CD14-positive monocyte (primary cell): ENCODE results near the gene PLCL2. TPM values are rescaled to one million over a fixed set of nuclear protein-coding genes. Genes with fewer than 3 reads are reported as not detected.

Experiments used
- DNase-seq, 3 donors: peaks; one replicate each; pipeline ENCODE4 v3.0.0-alpha.2; 2011 to 2022
- H2AFZ ChIP-seq: 2 replicates; pipeline ENCODE4 v1.6.0; 2012; ENCODE audit warnings: mild to moderate bottlenecking, low read depth, low read length, inconsistent platforms; ENCODE audit not compliant: insufficient read depth, poor library complexity, severe bottlenecking
- H3K27ac ChIP-seq, 2 donors: 1 replicate in 1 of 2; 2 replicates in 1 of 2; pipeline ENCODE4 v1.5.1; 2012 to 2013; ENCODE audit warnings: low read length in 2 of 2, control low read depth in 1 of 2, inconsistent platforms in 1 of 2, low read depth in 1 of 2, mild to moderate bottlenecking in 1 of 2
- H3K27me3 ChIP-seq, 2 donors: one replicate each; pipeline versions ENCODE4 v1.6.0 to v1.6.1; 2011 to 2013; ENCODE audit warnings: low read length in 2 of 2; ENCODE audit not compliant: control insufficient read depth in 2 of 2, insufficient read depth in 2 of 2
- H3K36me3 ChIP-seq, 2 donors: replicated peaks in 1 of 2; 1 replicate in 1 of 2; 2 replicates in 1 of 2; pipeline versions ENCODE4 v1.5.1 to v1.6.1; 2012 to 2013; ENCODE audit warnings: low read length in 2 of 2, control low read depth in 1 of 2, inconsistent platforms in 1 of 2, mild to moderate bottlenecking in 1 of 2; ENCODE audit not compliant: insufficient read depth in 2 of 2, control insufficient read depth in 1 of 2
- H3K4me1 ChIP-seq, 2 donors: 1 replicate in 1 of 2; 2 replicates in 1 of 2; pipeline versions ENCODE4 v1.5.1 to v1.6.1; 2012 to 2013; ENCODE audit warnings: low read length in 2 of 2, control low read depth in 1 of 2, inconsistent platforms in 1 of 2, mild to moderate bottlenecking in 1 of 2, moderate library complexity in 1 of 2; ENCODE audit not compliant: insufficient read depth in 2 of 2, control insufficient read depth in 1 of 2
- H3K4me2 ChIP-seq: replicated peaks from 2 replicates; pipeline ENCODE3; 2012; ENCODE audit warnings: low read length, moderate library complexity, mild to moderate bottlenecking; ENCODE audit not compliant: poor library complexity, severe bottlenecking; ENCODE audit errors: extremely low read depth
- H3K4me3 ChIP-seq, 3 experiments: fragments of 200-600 bp in 1 of 3; sonication (generic) in 1 of 3; replicated peaks in 1 of 3; 1 replicate in 2 of 3; 2 replicates in 1 of 3; pipeline ENCODE4 v1.5.1; 2011 to 2013; ENCODE audit warnings: low read length in 3 of 3, mild to moderate bottlenecking in 3 of 3, control low read depth in 2 of 3, low read depth in 2 of 3, inconsistent platforms in 1 of 3, moderate library complexity in 1 of 3
- H3K79me2 ChIP-seq: 2 replicates; pipeline ENCODE4 v1.6.0; 2012; ENCODE audit warnings: mild to moderate bottlenecking, control low read depth, inconsistent platforms, low read length, moderate library complexity; ENCODE audit not compliant: insufficient read depth
- H3K9ac ChIP-seq: 2 replicates; pipeline ENCODE4 v1.6.0; 2017; ENCODE audit warnings: low read length, mild to moderate bottlenecking; ENCODE audit not compliant: insufficient read depth, poor library complexity, severe bottlenecking
- H3K9me3 ChIP-seq, 2 donors: replicated peaks in 1 of 2; 1 replicate in 1 of 2; 2 replicates in 1 of 2; pipeline versions ENCODE4 v1.5.1 to v1.6.1; 2012 to 2013; ENCODE audit warnings: low read length in 2 of 2, control low read depth in 1 of 2; ENCODE audit not compliant: control insufficient read depth in 1 of 2, insufficient read depth in 1 of 2
- H4K20me1 ChIP-seq: 2 replicates; pipeline ENCODE4 v1.6.0; 2012; ENCODE audit warnings: mild to moderate bottlenecking, low read length, control low read depth, moderate library complexity; ENCODE audit not compliant: insufficient read depth
- H3K27ac Mint-ChIP-seq, 7 donors: one replicate each; pipeline ENCODE4 v1.8.0; 2020; ENCODE audit warnings: mild to moderate bottlenecking in 7 of 7, mixed read lengths in 7 of 7, moderate library complexity in 6 of 7, inconsistent platforms in 2 of 7
- H3K27me3 Mint-ChIP-seq, 3 donors: one replicate each; pipeline ENCODE4 v1.8.0; 2021 to 2022; ENCODE audit warnings: low read depth in 3 of 3, mild to moderate bottlenecking in 3 of 3, mixed read lengths in 3 of 3, moderate library complexity in 3 of 3, inconsistent platforms in 1 of 3
- H3K36me3 Mint-ChIP-seq, 2 donors: one replicate each; pipeline ENCODE4 v1.8.0; 2020; ENCODE audit warnings: mixed read lengths in 2 of 2, inconsistent platforms in 1 of 2, mild to moderate bottlenecking in 1 of 2
- H3K4me1 Mint-ChIP-seq: one replicate; pipeline ENCODE4 v1.8.0; 2020; ENCODE audit warnings: mild to moderate bottlenecking, mixed read lengths
- H3K4me3 Mint-ChIP-seq, 2 donors: one replicate each; pipeline ENCODE4 v1.8.0; 2020; ENCODE audit warnings: mild to moderate bottlenecking in 2 of 2, mixed read lengths in 2 of 2, moderate library complexity in 1 of 2
- H3K9me3 Mint-ChIP-seq, 7 donors: one replicate each; pipeline ENCODE4 v1.8.0; 2020 to 2022; ENCODE audit warnings: mixed read lengths in 7 of 7, mild to moderate bottlenecking in 6 of 7, moderate library complexity in 6 of 7, inconsistent platforms in 2 of 7
- CTCF ChIP-seq: fragments of 200-600 bp; IDR thresholded peaks from one replicate; pipeline ENCODE4 v1.8.0; 2022; ENCODE audit warnings: antibody characterized with exemption, mild to moderate bottlenecking
- WGBS: methylation state at CpG from one replicate; pipeline ENCODE4 v1.1.5; 2013; ENCODE audit warnings: missing lambda C conversion rate; ENCODE audit not compliant: insufficient coverage; 5-methylcytosine and 5-hydroxymethylcytosine counted together
- intact Hi-C, 2 donors: fragments of 100-400 bp; cut with micrococcal nuclease; formaldehyde crosslinking; loops; one replicate each; pipeline versions ENCODE4 v1.15.0 to v1.15.1; 2023
- polyA plus RNA-seq, 3 donors: library from polyadenylated mRNA; depleted of rRNA in 1 of 3; unstranded in 2 of 3; stranded (reverse) in 1 of 3; fragments of 300-500 nt in 2 of 3; fragments of >200 nt in 1 of 3; fragmentation: Illumina TruSeq in 2 of 3; gene quantifications; 1 replicate in 2 of 3; 2 replicates in 1 of 3; pipeline ENCODE4 v1.2.3, GENCODE V29; 2012 to 2021

Gene PLCL2
- polyA plus RNA-seq, 3 donors, result 18.8 to 32.5 (median 26.8) TPM

- Histone ChIP-seq H3K4me3 (no peak overlapping the region), H3K4me1 (no peaks in the 10 kb centered on the region), H3K36me3 (peaks cover 56 to 98% of the 10 kb centered on the region in 2 donors), H4K20me1 (peaks cover 52% of the 10 kb centered on the region), H3K9me3 (no peaks in the 10 kb centered on the region), H3K4me2 (no peak overlapping the region), H2AFZ (no peak overlapping the region), H3K79me2 (no peaks in the 10 kb centered on the region), H3K27ac (no peak overlapping the region), H3K9ac (no peak overlapping the region), H3K27me3 (no peaks in the 10 kb centered on the region)
- Mint-ChIP-seq H3K27me3 (no peaks in the 10 kb centered on the region), H3K36me3 (peaks cover 80 to 90% of the 10 kb centered on the region in 2 donors), H3K4me3 (no peak overlapping the region), H3K9me3 (peaks cover 0 to 3% (median 0%) of the 10 kb centered on the region in 7 donors), H3K4me1 (peaks cover 8% of the 10 kb centered on the region), H3K27ac (peak overlapping the region in 1 of 7 donors; percentile 40)
- TF ChIP-seq CTCF, result no peak
- no peak for DNase-seq
- WGBS, result 77% methylated on average over 4 of the region's 5 CpGs
- intact Hi-C loops, result no loop called here
Observed at GRCh38 chr3:17077606-17078005, 192.9 kb downstream of the PLCL2 start.

GRCh38 chr3:17078926-17079465 is 194.2 kb downstream of the PLCL2 start:
- Mint-ChIP-seq H3K9me3 (peaks cover 0 to 9% (median 1%) of the 10 kb centered on the region in 7 donors), H3K4me3 (no peak overlapping the region), H3K36me3 (peaks cover 80 to 91% of the 10 kb centered on the region in 2 donors), H3K4me1 (peaks cover 8% of the 10 kb centered on the region), H3K27me3 (no peaks in the 10 kb centered on the region), H3K27ac (no peak overlapping the region)
- Histone ChIP-seq H3K4me2 (no peak overlapping the region), H3K27ac (no peak overlapping the region), H3K9me3 (no peaks in the 10 kb centered on the region), H3K4me3 (no peak overlapping the region), H3K9ac (no peak overlapping the region), H2AFZ (no peak overlapping the region), H3K36me3 (peaks cover 62 to 98% of the 10 kb centered on the region in 2 donors), H3K27me3 (no peaks in the 10 kb centered on the region), H3K79me2 (no peaks in the 10 kb centered on the region), H4K20me1 (peaks cover 48% of the 10 kb centered on the region), H3K4me1 (no peaks in the 10 kb centered on the region)
- DNase-seq, result no peak
- WGBS, result 100% methylated on average over 4 of the region's 7 CpGs
- no peak for TF ChIP-seq CTCF
- intact Hi-C loops, result no loop called here
